Measurements from ENCODE around the gene SYNRG.
A peak's percentile ranks its signal among the peaks of the same experiment; 100 is the strongest.

The SYNRG gene

GRCh38 chr17:37493249-37494027, 115.8 kb downstream of the SYNRG start:
- DNase-seq, result no peak

GRCh38 chr17:37492167-37492566, 117.1 kb downstream of the SYNRG start:
- no peak for DNase-seq

GRCh38 chr17:37490638-37491614, 118.3 kb downstream of the SYNRG start:
- DNase-seq, result no peak

GRCh38 chr17:37490022-37490587, 119.1 kb downstream of the SYNRG start:
- DNase-seq, result peak; percentile 70

GRCh38 chr17:37489197-37490001, 119.8 kb downstream of the SYNRG start, which contains the start of gene DUSP14:
Gene DUSP14 (plus strand): TSS chr17:37489891. CDS start chr17:37512273, 22,382 bp downstream.
- peak; percentile 59 for DNase-seq

- DNase-seq, result peak; percentile 69
Measured at GRCh38 chr17:37488607-37489196, 120.5 kb downstream of the SYNRG start.

- peak; percentile 89 for DNase-seq
Measured at GRCh38 chr17:37488009-37488604, 121.1 kb downstream of the SYNRG start.

- DNase-seq, result no peak
Measured at GRCh38 chr17:37485938-37486570, 123.2 kb downstream of the SYNRG start.

- DNase-seq, result no peak
Measured at GRCh38 chr17:37483311-37484039, 125.7 kb downstream of the SYNRG start.

GRCh38 chr17:37481001-37481665, 128.1 kb downstream of the SYNRG start:
- DNase-seq, result no peak

- DNase-seq, result no peak
Measured at GRCh38 chr17:37480427-37480826, 128.8 kb downstream of the SYNRG start.

GRCh38 chr17:37479025-37479424, 130.2 kb downstream of the SYNRG start:
- DNase-seq, result no peak

- no peak for DNase-seq
Measured at GRCh38 chr17:37478187-37478586, 131.0 kb downstream of the SYNRG start.

GRCh38 chr17:37476431-37477120, 132.6 kb downstream of the SYNRG start:
- DNase-seq, result no peak

GRCh38 chr17:37475731-37476420, 133.3 kb downstream of the SYNRG start:
- no peak for DNase-seq

GRCh38 chr17:37470181-37470580, 139.0 kb downstream of the SYNRG start:
- no peak for DNase-seq

GRCh38 chr17:37466471-37466870, 142.7 kb downstream of the SYNRG start:
- no peak for DNase-seq

GRCh38 chr17:37465069-37465616, 144.1 kb downstream of the SYNRG start:
- DNase-seq, result no peak

Measured in DMS79 treated with DMSO at 0.1 percent for 48 hours (cell line).